ENCODE results near the gene OR1I1. TPM values are rescaled to one million over a fixed set of nuclear protein-coding genes. Genes with fewer than 3 reads are reported as not detected.

OR1I1 gene
- total RNA-seq, 1 experiment from 2014 or later = not detected

DNA sequence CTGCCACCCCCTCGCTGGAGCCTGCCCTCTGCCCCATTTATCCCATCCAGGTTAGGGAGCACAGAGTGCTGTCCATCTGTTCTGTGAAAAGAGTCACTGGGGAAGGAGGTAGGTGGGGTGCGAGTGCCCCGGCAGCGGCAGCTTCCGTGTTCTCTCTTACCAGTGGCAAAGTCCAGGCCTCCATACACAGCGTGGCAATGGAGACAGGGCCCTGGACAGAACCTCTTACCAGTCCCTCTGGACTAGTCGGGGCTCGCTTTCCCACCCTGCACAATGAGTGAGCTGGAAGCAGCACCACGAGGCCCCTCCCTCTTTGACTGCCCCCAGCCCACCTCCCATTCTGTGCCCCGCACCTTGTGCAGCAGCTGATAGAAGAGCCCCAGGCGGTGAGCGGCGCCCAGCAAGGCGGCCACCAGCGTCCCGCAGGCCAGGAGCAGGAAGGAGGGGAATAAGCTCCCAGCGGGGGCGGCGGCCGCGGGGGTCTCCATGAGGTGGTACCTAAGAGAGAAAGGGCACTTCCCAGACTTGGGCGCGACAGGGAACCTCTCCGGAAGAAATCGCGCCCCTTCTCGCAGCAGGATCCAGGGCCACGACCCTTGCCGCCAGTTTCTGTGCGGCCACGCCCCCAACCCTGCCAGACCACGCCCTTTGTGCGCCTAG, 42.7 kb downstream of the OR1I1 start:
- Histone ChIP-seq H4K5ac (ENCODE audit: insufficient read length, low read depth, low read length) (no peak overlapping the region), H3K9me3 (ENCODE audit: control insufficient read depth, low read depth, low read length) (no peaks in the 10 kb centered on the region), H3K18ac (ENCODE audit: insufficient read length, low read depth, low read length) (no peak overlapping the region), H3K79me2 (ENCODE audit: insufficient read depth, low read length) (no peaks in the 10 kb centered on the region; the same call in 1 of the 2 replicates), H3K27ac (ENCODE audit: insufficient read length, low read depth, low read length) (no peak overlapping the region), H2AK5ac (ENCODE audit: insufficient read length, low read length) (no peak overlapping the region), H3T11ph (ENCODE audit: low read length) (no peak overlapping the region), H4K8ac (replicated peaks; ENCODE audit: insufficient read length, low read depth, low read length) (no peak overlapping the region), H2BK20ac (ENCODE audit: low read depth, low read length, poor library complexity, severe bottlenecking) (no peak overlapping the region), H2BK120ac (ENCODE audit: low read depth, low read length, poor library complexity, severe bottlenecking) (no peak overlapping the region), H4K91ac (ENCODE audit: insufficient read length, low read depth, low read length) (no peak overlapping the region), H2AFZ (ENCODE audit: low read length) (no peak overlapping the region), H2BK15ac (ENCODE audit: low read depth, low read length) (no peak overlapping the region), H3K56ac (ENCODE audit: insufficient read length, low read depth, low read length) (no peak overlapping the region), H2BK5ac (ENCODE audit: insufficient read length, low read length) (no peak overlapping the region), H3K4me1 (ENCODE audit: insufficient read depth, low read length) (no peaks in the 10 kb centered on the region), H4K20me1 (ENCODE audit: control insufficient read depth, insufficient read depth, insufficient read length) (no peaks in the 10 kb centered on the region), H3K79me1 (ENCODE audit: insufficient read depth, low read depth, low read length, poor library complexity, severe bottlenecking) (peaks cover 3% of the 10 kb centered on the region), H3K14ac (ENCODE audit: insufficient read depth, low read length) (peak overlapping the region; percentile 20; the same call in 1 of the 2 replicates), H2BK12ac (ENCODE audit: insufficient read length, low read depth, low read length) (no peak overlapping the region), H3K9ac (ENCODE audit: extremely low read depth, insufficient read length, low read length) (peak overlapping the region; percentile 49), H3K27me3 (ENCODE audit: insufficient read depth, low read length) (no peaks in the 10 kb centered on the region), H3K23me2 (ENCODE audit: insufficient read length, low read depth, low read length, poor library complexity, severe bottlenecking) (peaks cover 7% of the 10 kb centered on the region), H3K4me2 (ENCODE audit: insufficient read depth, insufficient read length, low read length) (peak overlapping the region; percentile 37), H3K4ac (ENCODE audit: low read depth, low read length) (no peak overlapping the region), H3K23ac (ENCODE audit: insufficient read length, low read depth, low read length) (no peak overlapping the region)
- Mint-ChIP-seq H3K9me3 (no peaks in the 10 kb centered on the region; a peak in 2 of 5 replicates), H3K4me3 (peak overlapping the region; percentile 95 to 96), H3K27me3 (ENCODE audit: low read depth) (peaks cover 3% of the 10 kb centered on the region), H3K27ac (peak overlapping the region; percentile 95 to 99 (median 98); a peak in 5 of 7 replicates), H3K4me1 (peaks cover 7% of the 10 kb centered on the region in 2 experiments), H3K36me3 (ENCODE audit: insufficient read depth in 1 of 3, low read depth in 3 of 3) (peaks cover 24 to 38% (median 32%) of the 10 kb centered on the region in 3 experiments; a peak in 6 of 7 replicates)
- no CpG with 5 or more reads among the region's 33 CpGs for WGBS (ENCODE audit: extremely low coverage, insufficient read length, low lambda C conversion rate)
- TF ChIP-seq, protein P1, sequence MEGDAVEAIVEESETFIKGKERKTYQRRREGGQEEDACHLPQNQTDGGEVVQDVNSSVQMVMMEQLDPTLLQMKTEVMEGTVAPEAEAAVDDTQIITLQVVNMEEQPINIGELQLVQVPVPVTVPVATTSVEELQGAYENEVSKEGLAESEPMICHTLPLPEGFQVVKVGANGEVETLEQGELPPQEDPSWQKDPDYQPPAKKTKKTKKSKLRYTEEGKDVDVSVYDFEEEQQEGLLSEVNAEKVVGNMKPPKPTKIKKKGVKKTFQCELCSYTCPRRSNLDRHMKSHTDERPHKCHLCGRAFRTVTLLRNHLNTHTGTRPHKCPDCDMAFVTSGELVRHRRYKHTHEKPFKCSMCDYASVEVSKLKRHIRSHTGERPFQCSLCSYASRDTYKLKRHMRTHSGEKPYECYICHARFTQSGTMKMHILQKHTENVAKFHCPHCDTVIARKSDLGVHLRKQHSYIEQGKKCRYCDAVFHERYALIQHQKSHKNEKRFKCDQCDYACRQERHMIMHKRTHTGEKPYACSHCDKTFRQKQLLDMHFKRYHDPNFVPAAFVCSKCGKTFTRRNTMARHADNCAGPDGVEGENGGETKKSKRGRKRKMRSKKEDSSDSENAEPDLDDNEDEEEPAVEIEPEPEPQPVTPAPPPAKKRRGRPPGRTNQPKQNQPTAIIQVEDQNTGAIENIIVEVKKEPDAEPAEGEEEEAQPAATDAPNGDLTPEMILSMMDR (conservative IDR thresholded peaks at IDR 0.05) = no peak
- no peak for DNase-seq
